ENCODE measurements around the gene DPP4. TPM values are rescaled to one million over a fixed set of nuclear protein-coding genes. Genes with fewer than 3 reads are reported as not detected.

DPP4 gene
- total RNA-seq, 1 donor, result 130 TPM

GRCh38 chr2:162062559-162062958, 11.5 kb downstream of the DPP4 start:
- DNase-seq (ENCODE audit: low read depth), result no peak
- TF ChIP-seq CTCF (IDR thresholded peaks at IDR 0.05; ENCODE audit: insufficient read depth, low read depth, low read length), result no peak
- no peak overlapping the region for H3K4me3 ChIP-seq (ENCODE audit: low read depth, low read length)

DNA sequence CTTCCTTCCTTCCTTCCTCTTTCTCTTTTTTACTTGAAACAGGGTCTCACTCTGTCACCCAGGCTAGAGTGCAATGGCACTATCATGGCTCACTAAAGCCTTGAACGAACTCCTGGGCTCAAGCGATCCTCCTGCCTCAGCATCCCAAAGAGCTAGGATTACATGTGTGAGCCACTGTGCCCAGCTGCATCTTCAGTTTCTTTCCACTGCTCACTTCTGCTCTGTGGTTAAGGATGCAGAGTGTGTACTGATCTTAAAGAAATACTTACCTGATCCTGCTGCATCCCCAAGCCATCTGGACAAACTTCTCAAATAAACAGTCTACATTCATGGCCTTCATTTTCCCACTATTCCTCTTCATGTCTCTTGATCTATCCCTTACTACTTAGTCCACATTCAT, 13.0 kb downstream of the DPP4 start:
- no peak for TF ChIP-seq CTCF (IDR thresholded peaks at IDR 0.05; ENCODE audit: insufficient read depth, low read depth, low read length)
- H3K4me3 ChIP-seq (ENCODE audit: low read depth, low read length), result no peak overlapping the region
- no peak for DNase-seq (ENCODE audit: low read depth)

GRCh38 chr2:162060532-162060931, 13.5 kb downstream of the DPP4 start:
- H3K4me3 ChIP-seq (ENCODE audit: low read depth, low read length), result no peak overlapping the region
- no peak for TF ChIP-seq CTCF (IDR thresholded peaks at IDR 0.05; ENCODE audit: insufficient read depth, low read depth, low read length)
- DNase-seq (ENCODE audit: low read depth), result no peak

DNA sequence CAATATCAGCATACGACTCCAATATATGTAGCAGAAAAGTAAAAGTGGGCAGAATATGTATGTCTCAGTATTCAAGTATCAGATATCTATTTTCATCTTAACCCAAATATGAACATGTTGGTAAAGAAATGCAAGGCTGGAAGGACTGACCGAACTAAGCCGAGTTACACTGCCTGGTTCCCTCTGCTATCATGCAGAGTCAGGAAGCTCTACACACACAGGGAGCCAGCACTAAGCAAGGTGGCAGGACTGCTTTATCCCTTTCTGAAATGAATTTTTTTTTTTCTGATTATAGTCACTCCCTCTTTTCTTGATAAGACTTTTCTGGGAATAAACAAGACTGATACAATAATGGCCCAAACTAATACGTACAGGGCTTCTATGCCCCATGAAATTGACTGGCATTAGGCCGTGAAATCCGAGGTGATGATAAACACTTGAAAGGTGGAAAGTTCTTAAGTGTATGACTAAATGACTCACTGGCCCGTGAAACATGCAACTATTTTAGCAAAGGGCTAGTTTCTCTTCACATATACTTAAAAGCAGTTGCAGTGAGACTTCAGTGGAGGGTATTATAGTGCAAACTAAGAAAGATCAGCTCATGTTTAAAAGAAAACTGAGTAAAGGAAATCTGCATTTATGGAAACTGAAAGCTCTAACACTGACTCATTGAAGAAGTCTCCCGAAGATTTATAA, 14.9 kb downstream of the DPP4 start:
- peak; percentile 69 for DNase-seq (ENCODE audit: low read depth)
- peak overlapping the region; percentile 21 for H3K4me3 ChIP-seq (ENCODE audit: low read depth, low read length)
- no peak for TF ChIP-seq CTCF (IDR thresholded peaks at IDR 0.05; ENCODE audit: insufficient read depth, low read depth, low read length)

DNA sequence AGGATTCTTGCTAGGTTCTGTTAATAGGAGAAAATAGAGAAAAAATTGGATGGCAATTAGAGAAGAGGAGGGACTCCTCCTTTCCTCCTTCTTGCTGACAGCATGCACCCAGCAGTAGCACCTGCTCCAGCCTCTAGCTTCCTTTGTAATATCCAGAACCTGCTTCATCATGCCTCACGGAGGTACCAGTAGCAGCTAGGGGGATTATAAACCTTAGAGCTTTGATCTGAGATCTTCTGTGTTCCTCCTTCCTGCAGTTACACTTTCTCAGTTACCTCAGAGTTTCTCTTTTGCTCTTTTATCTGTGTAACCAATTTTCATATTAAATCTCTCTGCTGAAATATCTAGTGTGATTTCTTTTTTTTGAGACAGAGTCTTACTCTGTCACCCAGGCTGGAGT, 16.6 kb downstream of the DPP4 start:
- H3K4me3 ChIP-seq (ENCODE audit: low read depth, low read length), result no peak overlapping the region
- no peak for TF ChIP-seq CTCF (IDR thresholded peaks at IDR 0.05; ENCODE audit: insufficient read depth, low read depth, low read length)
- DNase-seq (ENCODE audit: low read depth), result no peak

DNA sequence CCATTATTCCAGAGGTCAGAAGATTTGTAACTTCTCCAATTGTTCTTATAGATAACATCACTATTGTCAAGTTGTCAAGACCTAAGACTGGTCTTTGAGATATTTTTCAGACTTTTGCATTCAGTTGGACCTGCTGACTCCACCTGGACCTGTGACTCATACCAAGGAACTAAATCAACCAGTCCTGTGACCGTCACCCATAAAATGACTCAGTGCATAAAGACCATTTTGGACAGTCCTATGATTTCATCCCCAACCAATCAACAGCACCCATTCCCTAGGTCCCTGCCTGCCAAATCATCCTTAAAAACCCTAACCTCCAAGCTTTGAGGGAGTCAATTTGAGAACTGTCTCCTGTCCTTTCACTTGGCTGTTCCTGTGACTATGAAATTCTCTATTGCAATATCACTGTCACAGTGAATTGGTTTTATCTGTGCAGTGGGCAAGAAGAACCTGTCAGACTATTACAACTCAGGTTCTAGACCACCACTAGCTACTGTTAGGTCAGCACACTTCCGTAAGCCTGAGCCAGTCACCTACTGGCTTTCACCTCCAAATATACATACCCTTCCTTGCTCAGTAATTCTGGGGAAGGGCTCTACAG, 17.1 kb downstream of the DPP4 start:
- TF ChIP-seq CTCF (IDR thresholded peaks at IDR 0.05; ENCODE audit: insufficient read depth, low read depth, low read length), result no peak
- DNase-seq (ENCODE audit: low read depth), result no peak
- no peak overlapping the region for H3K4me3 ChIP-seq (ENCODE audit: low read depth, low read length)

DNA sequence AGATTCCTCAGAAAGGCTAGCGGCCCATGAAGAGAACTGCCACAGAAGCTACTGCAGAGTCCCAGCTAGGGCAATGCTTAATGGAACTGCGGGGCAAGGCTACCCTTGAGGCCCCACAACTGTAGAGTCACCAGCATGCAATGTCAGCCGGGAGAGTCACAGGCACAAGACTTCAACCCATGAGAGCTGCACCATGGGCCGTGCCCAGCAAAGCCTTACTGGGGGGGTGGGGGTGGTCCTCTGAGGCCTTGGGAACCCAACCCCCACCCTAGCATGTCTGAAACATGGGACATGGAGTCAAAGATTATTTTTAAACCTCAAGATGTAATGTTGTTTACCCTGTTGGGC, 20.2 kb downstream of the DPP4 start:
- no peak for TF ChIP-seq CTCF (IDR thresholded peaks at IDR 0.05; ENCODE audit: insufficient read depth, low read depth, low read length)
- H3K4me3 ChIP-seq (ENCODE audit: low read depth, low read length), result no peak overlapping the region
- no peak for DNase-seq (ENCODE audit: low read depth)

All from fibroblast of villous mesenchyme (primary cell).